ENCODE data around the gene L2HGDH. TPM values are rescaled to one million over a fixed set of nuclear protein-coding genes. Genes with fewer than 3 reads are reported as not detected.

Gene L2HGDH
- 1 to 10 TPM; 1.7 to 3.1 TPM for total RNA-seq
- 3.0 TPM for polyA plus RNA-seq (2013, experiment 1 of 2)
- polyA plus RNA-seq (2013, experiment 2 of 2) = 3.2 TPM
- 1.4 to 32.1 (median 7.1) reads per million in 172 experiments for total RNA-seq

DNA sequence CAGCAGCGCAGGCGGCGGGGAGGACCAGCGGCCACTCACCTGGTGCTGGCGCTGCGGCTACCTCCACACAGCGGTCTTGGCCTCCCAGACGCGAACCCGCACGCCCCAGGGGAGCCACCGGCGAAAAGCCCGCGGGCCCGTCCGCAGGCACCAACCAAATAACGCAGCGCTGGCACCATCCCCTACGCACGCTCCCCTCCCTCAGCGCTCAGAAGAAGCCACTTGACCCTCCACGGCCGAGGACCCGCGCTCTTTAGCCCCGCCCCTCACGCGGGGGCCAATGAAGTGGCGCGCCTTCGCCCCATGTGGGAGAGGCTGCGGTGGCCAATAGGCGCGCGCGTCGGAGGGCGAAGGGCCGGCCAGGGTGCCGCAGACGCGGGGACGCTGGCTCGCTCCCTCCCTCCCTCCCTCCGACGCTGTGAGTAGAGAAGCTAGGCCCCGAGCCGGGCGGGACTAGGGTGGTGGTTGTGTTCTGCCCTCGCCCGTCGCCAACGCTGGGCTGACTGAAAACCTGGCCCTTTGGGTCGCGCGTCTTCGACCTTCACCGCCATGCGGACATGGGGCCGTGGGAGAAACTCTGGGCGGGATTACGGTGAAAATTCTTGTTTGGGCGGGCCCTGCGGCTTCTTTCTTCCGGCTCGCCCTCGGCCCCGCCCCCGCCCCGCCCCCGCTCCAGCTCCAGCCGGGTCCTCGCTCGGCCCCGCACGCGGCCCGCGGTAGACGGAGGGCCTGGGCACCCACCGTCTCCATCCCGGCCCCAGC, at the start of gene L2HGDH, which contains the start of gene DMAC2L:
Gene L2HGDH, minus strand, starts transcription at position 258 of the 762 bp plus-strand sequence. Its CDS starts 79 bp downstream, at position 179.
Gene DMAC2L, plus strand, starts transcription at position 353 of the 762 bp plus-strand sequence. CDS start 9,164 bp downstream, outside the sequence.
- peaks cover 23% of the 10 kb centered on the region for H3K4me1 ChIP-seq (ENCODE audit: insufficient read depth, low read length)
- Mint-ChIP-seq H3K4me3 (peak within 1 kb of the TSS; percentile 97), H3K27ac (peak within 1 kb of the TSS; percentile 98), H3K27me3 (no peaks in the 10 kb centered on the region), H3K9me3 (no peaks in the 10 kb centered on the region), H3K4me1 (ENCODE audit: low read depth) (peaks cover 57% of the 10 kb centered on the region), H3K36me3 (ENCODE audit: low read depth) (peaks cover 21% of the 10 kb centered on the region)
- H3K27ac ChIP-seq (ENCODE audit: low read depth in 1 of 2, low read length in 2 of 2) = peak within 1 kb of the TSS; percentile 85 to 90
- intact Hi-C loops (cut with DNase I, micrococcal nuclease) = loop anchor here (1.0 to 10.0 kb wide), 10 partner anchors 9 to 1340 kb away; partner anchors contain the start of genes FRMD6 (in 1 of the 2), MAP4K5 (in 1 of the 2), MGAT2 (in 1 of the 2) and POLE2 (in 1 of the 2)
- TF ChIP-seq, protein P1, sequence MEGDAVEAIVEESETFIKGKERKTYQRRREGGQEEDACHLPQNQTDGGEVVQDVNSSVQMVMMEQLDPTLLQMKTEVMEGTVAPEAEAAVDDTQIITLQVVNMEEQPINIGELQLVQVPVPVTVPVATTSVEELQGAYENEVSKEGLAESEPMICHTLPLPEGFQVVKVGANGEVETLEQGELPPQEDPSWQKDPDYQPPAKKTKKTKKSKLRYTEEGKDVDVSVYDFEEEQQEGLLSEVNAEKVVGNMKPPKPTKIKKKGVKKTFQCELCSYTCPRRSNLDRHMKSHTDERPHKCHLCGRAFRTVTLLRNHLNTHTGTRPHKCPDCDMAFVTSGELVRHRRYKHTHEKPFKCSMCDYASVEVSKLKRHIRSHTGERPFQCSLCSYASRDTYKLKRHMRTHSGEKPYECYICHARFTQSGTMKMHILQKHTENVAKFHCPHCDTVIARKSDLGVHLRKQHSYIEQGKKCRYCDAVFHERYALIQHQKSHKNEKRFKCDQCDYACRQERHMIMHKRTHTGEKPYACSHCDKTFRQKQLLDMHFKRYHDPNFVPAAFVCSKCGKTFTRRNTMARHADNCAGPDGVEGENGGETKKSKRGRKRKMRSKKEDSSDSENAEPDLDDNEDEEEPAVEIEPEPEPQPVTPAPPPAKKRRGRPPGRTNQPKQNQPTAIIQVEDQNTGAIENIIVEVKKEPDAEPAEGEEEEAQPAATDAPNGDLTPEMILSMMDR (IDR thresholded peaks at IDR 0.05) = no peak
- ChIA-PET CTCF (interaction anchor here (1.3 to 4.1 kb wide), 3 partner anchors 10 to 79 kb away, joined by 3 to 43 read pairs (median 5); no protein-coding TSS in a partner anchor), POLR2A (interaction anchor here (0.7 to 2.6 kb wide), 17 partner anchors 9 to 726 kb away, joined by 3 to 18 read pairs (median 4); partner anchors contain the start of genes CDKL1, LRR1, MGAT2 and NEMF)
- DNase-seq = peak; percentile 72 to 94 (median 84)
- H3K9me3 ChIP-seq (ENCODE audit: control insufficient read depth in 1 of 2, insufficient read depth in 1 of 2, low read length in 2 of 2) = no peaks in the 10 kb centered on the region
- peak within 1 kb of the TSS; percentile 90 for H3K4me3 ChIP-seq (ENCODE audit: low read length)
- ATAC-seq (ENCODE audit: poor library complexity) = peak; percentile 85
- no peaks in the 10 kb centered on the region for H3K27me3 ChIP-seq (ENCODE audit: control insufficient read depth in 1 of 2, insufficient read depth in 2 of 2, low read length in 2 of 2)
- peaks cover 3% of the 10 kb centered on the region for H3K36me3 ChIP-seq (ENCODE audit: insufficient read depth, low read length)

DNA sequence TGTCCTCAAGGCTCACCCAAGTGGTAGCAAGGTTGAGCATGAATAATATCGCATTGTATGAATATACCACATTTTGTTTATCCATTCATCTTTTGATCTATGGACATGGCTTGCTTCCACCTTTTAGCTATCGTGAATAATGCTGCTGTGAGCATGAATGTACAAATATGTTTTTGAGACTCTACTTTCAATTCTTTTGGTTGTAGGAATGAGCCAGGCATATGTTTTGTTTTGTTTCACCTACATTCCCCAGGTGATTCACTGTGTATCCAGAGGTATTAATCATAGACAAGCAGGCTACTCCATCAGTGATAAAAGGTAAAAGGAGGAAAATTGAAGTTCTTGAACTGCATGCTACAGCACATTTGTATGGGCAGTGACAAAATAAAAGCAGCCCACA, 48.8 kb upstream of the L2HGDH start:
- Histone ChIP-seq H3K36me3 (ENCODE audit: insufficient read depth, low read length) (peaks cover 15% of the 10 kb centered on the region), H3K27me3 (ENCODE audit: control insufficient read depth in 1 of 2, insufficient read depth in 2 of 2, low read length in 2 of 2) (no peaks in the 10 kb centered on the region), H3K4me1 (ENCODE audit: insufficient read depth, low read length) (peaks cover 21% of the 10 kb centered on the region), H3K9me3 (ENCODE audit: control insufficient read depth in 1 of 2, insufficient read depth in 1 of 2, low read length in 2 of 2) (peaks cover 0 to 3% of the 10 kb centered on the region in 2 experiments), H3K27ac (ENCODE audit: low read depth in 1 of 2, low read length in 2 of 2) (no peak overlapping the region), H3K4me3 (ENCODE audit: low read length) (no peak overlapping the region)
- no peak for ATAC-seq (ENCODE audit: poor library complexity)
- H3K4me3 Mint-ChIP-seq = peak overlapping the region; percentile 13
- intact Hi-C loops (cut with DNase I, micrococcal nuclease) = loop anchor here in 1 of 2 experiments (5.0 kb wide), 1 partner anchor 36 kb away; the partner anchor contains the start of gene CDKL1
- ChIA-PET CTCF (no interaction called here), POLR2A (interaction anchor here (0.6 kb wide), 1 partner anchor 77 kb away, joined by 3 read pairs; no protein-coding TSS in a partner anchor)
- H3K9me3 Mint-ChIP-seq = peaks cover 2% of the 10 kb centered on the region
- H3K36me3 Mint-ChIP-seq (ENCODE audit: low read depth) = peaks cover 49% of the 10 kb centered on the region
- no peaks in the 10 kb centered on the region for H3K27me3 Mint-ChIP-seq
- no peak for DNase-seq
- TF ChIP-seq, protein P1 (IDR thresholded peaks at IDR 0.05) = no peak
- H3K27ac Mint-ChIP-seq = no peak overlapping the region
- H3K4me1 Mint-ChIP-seq (ENCODE audit: low read depth) = peaks cover 36% of the 10 kb centered on the region

DNA sequence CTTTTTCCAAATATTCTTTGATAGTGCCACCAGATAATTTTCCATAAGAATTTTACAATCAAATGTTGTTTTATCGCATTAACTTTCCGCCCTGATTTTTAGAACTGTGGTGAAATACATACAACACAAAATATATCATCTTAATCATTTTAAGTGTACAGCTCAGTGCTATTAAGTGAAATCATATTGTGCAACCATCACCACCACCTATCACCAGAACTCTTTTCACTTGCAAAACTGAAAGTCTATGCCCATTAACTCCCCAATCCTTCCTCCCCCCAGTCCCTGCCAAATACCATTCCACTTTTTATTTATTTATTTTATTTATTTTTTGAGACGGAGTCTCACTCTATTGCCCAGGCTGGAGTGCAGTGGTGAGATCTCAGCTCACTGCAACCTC, 48.1 kb upstream of the L2HGDH start:
- ChIA-PET CTCF (no interaction called here), POLR2A (no interaction called here)
- peaks cover 55% of the 10 kb centered on the region for H3K36me3 Mint-ChIP-seq (ENCODE audit: low read depth)
- TF ChIP-seq, protein P1 (IDR thresholded peaks at IDR 0.05) = no peak
- H3K9me3 Mint-ChIP-seq = peaks cover 2% of the 10 kb centered on the region
- peaks cover 21% of the 10 kb centered on the region for H3K4me1 ChIP-seq (ENCODE audit: insufficient read depth, low read length)
- intact Hi-C loops (cut with DNase I, micrococcal nuclease) = loop anchor here in 1 of 2 experiments (5.0 kb wide), 1 partner anchor 37 kb away; the partner anchor contains the start of gene CDKL1
- no peak for ATAC-seq (ENCODE audit: poor library complexity)
- no peak overlapping the region for H3K27ac ChIP-seq (ENCODE audit: low read depth in 1 of 2, low read length in 2 of 2)
- no peak for DNase-seq
- peaks cover 30% of the 10 kb centered on the region for H3K4me1 Mint-ChIP-seq (ENCODE audit: low read depth)
- peak overlapping the region; percentile 55 for H3K4me3 Mint-ChIP-seq
- H3K9me3 ChIP-seq (ENCODE audit: control insufficient read depth in 1 of 2, insufficient read depth in 1 of 2, low read length in 2 of 2) = peaks cover 0 to 3% of the 10 kb centered on the region in 2 experiments
- no peaks in the 10 kb centered on the region for H3K27me3 ChIP-seq (ENCODE audit: control insufficient read depth in 1 of 2, insufficient read depth in 2 of 2, low read length in 2 of 2)
- peak overlapping the region; percentile 18 for H3K27ac Mint-ChIP-seq
- H3K27me3 Mint-ChIP-seq = no peaks in the 10 kb centered on the region
- H3K4me3 ChIP-seq (ENCODE audit: low read length) = no peak overlapping the region
- peaks cover 15% of the 10 kb centered on the region for H3K36me3 ChIP-seq (ENCODE audit: insufficient read depth, low read length)
